Stimulated activated CD8-positive, alpha-beta memory T cell treated with anti-CD3 and anti-CD28 coated beads, Interleukin-15, amount 100 ng/mL, for 1 hour (primary cell): ENCODE results near the gene SEC63.
"Not testable (repeated sequence)": the region's sequence is repeated elsewhere in the genome, so short reads cannot be mapped to it uniquely, and the experiment has no call there.

Source experiments
- DNase-seq: peaks from one replicate; pipeline ENCODE4 v3.0.0-alpha.2; 2020; ENCODE audit warnings: low read depth

The SEC63 gene

GRCh38 chr6:107928984-107929383, 29.0 kb downstream of the SEC63 start:
- DNase-seq: no peak

GRCh38 chr6:107926697-107927544, 31.1 kb downstream of the SEC63 start:
- not testable (repeated sequence) for DNase-seq

- no peak for DNase-seq
Measured at GRCh38 chr6:107917451-107918375, 40.3 kb downstream of the SEC63 start.

GRCh38 chr6:107916961-107917360, 41.0 kb downstream of the SEC63 start:
- DNase-seq: not testable (repeated sequence)

GRCh38 chr6:107911692-107912091, 46.3 kb downstream of the SEC63 start:
- no peak for DNase-seq

GRCh38 chr6:107894809-107895396, 63.1 kb downstream of the SEC63 start:
- no peak for DNase-seq

GRCh38 chr6:107890431-107890830, 67.6 kb downstream of the SEC63 start:
- DNase-seq: not testable (repeated sequence)

GRCh38 chr6:107885950-107886349, 72.1 kb downstream of the SEC63 start:
- not testable (repeated sequence) for DNase-seq

- no peak for DNase-seq
Measured at GRCh38 chr6:107879941-107880340, 78.1 kb downstream of the SEC63 start.

GRCh38 chr6:107877968-107878367, 80.0 kb downstream of the SEC63 start:
- no peak for DNase-seq

- DNase-seq: no peak
Measured at GRCh38 chr6:107871976-107872375, 86.0 kb downstream of the SEC63 start.

GRCh38 chr6:107871512-107871911, 86.5 kb downstream of the SEC63 start:
- DNase-seq: not testable (repeated sequence)

- DNase-seq: no peak
Measured at GRCh38 chr6:107871016-107871415, 87.0 kb downstream of the SEC63 start.

GRCh38 chr6:107870381-107870780, 87.6 kb downstream of the SEC63 start:
- DNase-seq: no peak

- DNase-seq: no peak
Measured at GRCh38 chr6:107869871-107870270, 88.1 kb downstream of the SEC63 start.

GRCh38 chr6:107868867-107869611, 89.0 kb downstream of the SEC63 start:
- DNase-seq: no peak

GRCh38 chr6:107867302-107867615, 90.7 kb downstream of the SEC63 start:
- no peak for DNase-seq

- DNase-seq: peak; percentile 13
Measured at GRCh38 chr6:107866606-107867301, 91.3 kb downstream of the SEC63 start.

- DNase-seq: no peak
Measured at GRCh38 chr6:107864226-107865127, 93.5 kb downstream of the SEC63 start.

- no peak for DNase-seq
Measured at GRCh38 chr6:107862383-107862782, 95.6 kb downstream of the SEC63 start.
